Neural progenitor cell (in vitro differentiated cells): ENCODE results near the gene LRP1B. TPM values are rescaled to one million over a fixed set of nuclear protein-coding genes. Genes with fewer than 3 reads are reported as not detected.

Experiments used
- DNase-seq: peaks from one replicate; pipeline ENCODE4 v3.0.0-alpha.2; 2016; ENCODE audit warnings: low spot score
- H2AFZ ChIP-seq: fragments of 200-600 bp; sonication (generic); replicated peaks from 2 replicates; pipeline ENCODE4 v1.6.1; 2016; ENCODE audit warnings: antibody characterized with exemption
- H3F3A ChIP-seq: fragments of 200-600 bp; sonication (generic); 2 replicates; pipeline ENCODE4 v1.6.1; 2016; ENCODE audit warnings: antibody characterized with exemption, low read depth
- H3K27ac ChIP-seq: fragments of 200-600 bp; sonication (generic); 2 replicates; pipeline ENCODE4 v1.5.1; 2016; ENCODE audit warnings: mild to moderate bottlenecking
- H3K27me3 ChIP-seq: fragments of 200-600 bp; sonication (generic); 2 replicates; pipeline ENCODE4 v1.6.1; 2016; ENCODE audit warnings: mild to moderate bottlenecking, moderate library complexity
- H3K36me3 ChIP-seq: fragments of 200-600 bp; sonication (generic); 2 replicates; pipeline ENCODE4 v1.5.1; 2016
- H3K4me1 ChIP-seq: fragments of 200-600 bp; sonication (generic); 2 replicates; pipeline ENCODE4 v1.6.1; 2016; ENCODE audit warnings: mixed run types
- H3K4me2 ChIP-seq: fragments of 200-600 bp; sonication (generic); 2 replicates; pipeline ENCODE4 v1.6.1; 2016
- H3K4me3 ChIP-seq: fragments of 200-600 bp; sonication (generic); 2 replicates; pipeline ENCODE4 v1.5.1; 2016
- H3K79me2 ChIP-seq: fragments of 200-600 bp; sonication (generic); 2 replicates; pipeline ENCODE4 v1.6.1; 2016; ENCODE audit warnings: low read depth
- H3K9ac ChIP-seq: fragments of 200-600 bp; sonication (generic); 2 replicates; pipeline ENCODE4 v1.6.1; 2016
- H3K9me3 ChIP-seq: fragments of 200-600 bp; sonication (generic); 2 replicates; pipeline ENCODE4 v1.5.1; 2016; ENCODE audit warnings: low read depth
- H4K20me1 ChIP-seq: fragments of 200-600 bp; sonication (generic); 2 replicates; pipeline ENCODE4 v1.6.1; 2016; ENCODE audit warnings: low read depth
- H3K27ac Mint-ChIP-seq: 3 replicates; pipeline ENCODE4 v1.8.0; 2021; ENCODE audit warnings: mixed read lengths
- H3K27me3 Mint-ChIP-seq: 2 replicates; pipeline ENCODE4 v1.8.0; 2022; ENCODE audit warnings: low read depth, mild to moderate bottlenecking, inconsistent platforms, moderate library complexity, mixed read lengths; ENCODE audit not compliant: insufficient read depth
- H3K36me3 Mint-ChIP-seq: 3 replicates; pipeline ENCODE4 v1.8.0; 2021; ENCODE audit warnings: mixed read lengths
- H3K4me1 Mint-ChIP-seq: 3 replicates; pipeline ENCODE4 v1.8.0; 2021; ENCODE audit warnings: mixed read lengths
- H3K4me3 Mint-ChIP-seq: 3 replicates; pipeline ENCODE4 v1.8.0; 2021; ENCODE audit warnings: mild to moderate bottlenecking, moderate library complexity, mixed read lengths
- H3K9me3 Mint-ChIP-seq: 3 replicates; pipeline ENCODE4 v1.8.0; 2020; ENCODE audit warnings: mixed read lengths
- CTCF ChIP-seq: fragments of 200-600 bp; sonication (generic); IDR thresholded peaks from 2 replicates; pipeline ENCODE4 v1.5.1; 2017; ENCODE audit warnings: antibody characterized with exemption, mild to moderate bottlenecking
- EZH2 ChIP-seq: fragments of 200-600 bp; sonication (generic); IDR thresholded peaks from 2 replicates; pipeline ENCODE4 v1.6.1; 2017; ENCODE audit warnings: antibody characterized with exemption, mild to moderate bottlenecking, moderate library complexity
- EZH2phosphoT487 ChIP-seq: fragments of 200-600 bp; sonication (generic); IDR thresholded peaks from 2 replicates; pipeline ENCODE4 v1.6.1; 2017; ENCODE audit warnings: antibody characterized with exemption
- total RNA-seq: library from RNA; depleted of rRNA; stranded (reverse); fragments of >200 nt; gene quantifications from 2 replicates; pipeline ENCODE4 v1.2.3, GENCODE V29; 2015; ENCODE audit warnings: low replicate concordance

Gene LRP1B
- total RNA-seq, 1 donor from 2014 or later: not detected

- H3K27me3 Mint-ChIP-seq: no peaks in the 10 kb centered on the region
- TF ChIP-seq EZH2phosphoT487 (no peak), EZH2 (no peak), CTCF (no peak)
These were observed 859.5 kb downstream of the LRP1B start for GRCh38 chr2:141271346-141271745.

GRCh38 chr2:141264848-141265247 lies 866.0 kb downstream of the LRP1B start:
- DNase-seq: no peak
- no peaks in the 10 kb centered on the region for H3K4me1 ChIP-seq
- no peak overlapping the region for H3K4me3 Mint-ChIP-seq
- no peaks in the 10 kb centered on the region for H3F3A ChIP-seq
- no peaks in the 10 kb centered on the region for H3K4me1 Mint-ChIP-seq
- H3K36me3 Mint-ChIP-seq: no peaks in the 10 kb centered on the region
- TF ChIP-seq EZH2: no peak
- TF ChIP-seq EZH2phosphoT487: no peak
- TF ChIP-seq CTCF: no peak
- no peak overlapping the region for H3K27ac Mint-ChIP-seq
- H3K36me3 ChIP-seq: no peaks in the 10 kb centered on the region
- no peak overlapping the region for H3K27ac ChIP-seq
- no peaks in the 10 kb centered on the region for H3K79me2 ChIP-seq
- no peaks in the 10 kb centered on the region for H3K9me3 Mint-ChIP-seq
- H3K9ac ChIP-seq: no peak overlapping the region
- no peaks in the 10 kb centered on the region for H4K20me1 ChIP-seq
- H3K4me2 ChIP-seq: no peak overlapping the region
- no peaks in the 10 kb centered on the region for H3K9me3 ChIP-seq
- no peak overlapping the region for H3K4me3 ChIP-seq
- no peaks in the 10 kb centered on the region for H3K27me3 Mint-ChIP-seq
- H2AFZ ChIP-seq: no peak overlapping the region
- H3K27me3 ChIP-seq: no peaks in the 10 kb centered on the region

More at GRCh38 chr2:141271346-141271745, 859.5 kb downstream of the LRP1B start:
- Histone ChIP-seq H3K4me1 (no peaks in the 10 kb centered on the region), H3K4me2 (no peak overlapping the region), H2AFZ (no peak overlapping the region), H3K9me3 (peaks cover 7% of the 10 kb centered on the region), H3K36me3 (no peaks in the 10 kb centered on the region), H3K27me3 (no peaks in the 10 kb centered on the region), H3K27ac (no peak overlapping the region), H3K9ac (no peak overlapping the region), H4K20me1 (no peaks in the 10 kb centered on the region), H3K79me2 (no peaks in the 10 kb centered on the region), H3K4me3 (no peak overlapping the region), H3F3A (no peaks in the 10 kb centered on the region)
- Mint-ChIP-seq H3K9me3 (peaks cover 15% of the 10 kb centered on the region), H3K36me3 (no peaks in the 10 kb centered on the region), H3K4me3 (no peak overlapping the region), H3K4me1 (no peaks in the 10 kb centered on the region), H3K27ac (no peak overlapping the region)
- no peak for DNase-seq

- Histone ChIP-seq H3K27ac (no peak overlapping the region), H4K20me1 (no peaks in the 10 kb centered on the region), H3K79me2 (no peaks in the 10 kb centered on the region), H3K4me2 (no peak overlapping the region), H3K36me3 (no peaks in the 10 kb centered on the region), H3F3A (no peaks in the 10 kb centered on the region), H3K9me3 (no peaks in the 10 kb centered on the region), H3K4me1 (no peaks in the 10 kb centered on the region), H3K4me3 (no peak overlapping the region), H2AFZ (no peak overlapping the region), H3K9ac (no peak overlapping the region), H3K27me3 (no peaks in the 10 kb centered on the region)
- H3K27ac Mint-ChIP-seq: no peak overlapping the region
- H3K4me3 Mint-ChIP-seq: no peak overlapping the region
- no peaks in the 10 kb centered on the region for H3K4me1 Mint-ChIP-seq
- TF ChIP-seq EZH2 (no peak), EZH2phosphoT487 (no peak), CTCF (no peak)
- no peak for DNase-seq
- no peaks in the 10 kb centered on the region for H3K27me3 Mint-ChIP-seq
- H3K9me3 Mint-ChIP-seq: no peaks in the 10 kb centered on the region
- H3K36me3 Mint-ChIP-seq: no peaks in the 10 kb centered on the region
These were observed 869.9 kb downstream of the LRP1B start for GRCh38 chr2:141260911-141261310.
